PC-9 (cell line): ENCODE measurements around the gene MRO. TPM values are rescaled to one million over a fixed set of nuclear protein-coding genes. Genes with fewer than 3 reads are reported as not detected.

Experiments used
- BruUV-seq: library from RNA; stranded (reverse); fragments of 400-500 nt; replicated peaks from 2 replicates; lab custom pipeline; 2021; lab: Mats Ljungman, UMichigan
- CTCF ChIA-PET: fragments of 300-600 bp; sonication (Branson Sonifier 250); formaldehyde crosslinking; loops from one replicate; lab custom pipeline; 2022; ENCODE audit warnings: antibody characterized with exemption; lab: Charles Lee
- POLR2A ChIA-PET: fragments of 300-600 bp; sonication (Branson Sonifier 250); formaldehyde crosslinking; loops from one replicate; lab custom pipeline; 2022; ENCODE audit warnings: antibody characterized with exemption; ENCODE audit not compliant: unreplicated experiment; lab: Charles Lee
- DNase-seq, 2 experiments: peaks; one replicate each; pipeline versions ENCODE4 v3.0.0 to v3.0.0-alpha.2; 2015 to 2022; ENCODE audit warnings: mixed read lengths in 1 of 2
- H2AFZ ChIP-seq: fragments of 200-600 bp; sonication (generic); 2 replicates; pipeline ENCODE4 v1.8.1; 2017; ENCODE audit warnings: antibody characterized with exemption
- H3F3A ChIP-seq: fragments of 200-600 bp; sonication (generic); 2 replicates; pipeline ENCODE4 v1.8.1; 2017; ENCODE audit warnings: antibody characterized with exemption, mild to moderate bottlenecking, low read depth; ENCODE audit not compliant: insufficient read depth
- H3K27ac ChIP-seq: fragments of 200-600 bp; sonication (generic); 2 replicates; pipeline ENCODE4 v1.6.1; 2016; ENCODE audit warnings: mixed run types
- H3K27me3 ChIP-seq: fragments of 200-600 bp; sonication (generic); 2 replicates; pipeline ENCODE4 v1.6.1; 2016; ENCODE audit warnings: low read depth, mixed run types; ENCODE audit not compliant: insufficient read depth
- H3K36me3 ChIP-seq: fragments of 200-600 bp; sonication (generic); 2 replicates; pipeline ENCODE4 v1.6.1; 2016; ENCODE audit warnings: low read depth, mixed run types
- H3K4me1 ChIP-seq: fragments of 200-600 bp; sonication (generic); replicated peaks from 2 replicates; pipeline ENCODE4 v1.6.1; 2016; ENCODE audit warnings: mixed run types; ENCODE audit not compliant: insufficient read depth
- H3K4me2 ChIP-seq: fragments of 200-600 bp; sonication (generic); 2 replicates; pipeline ENCODE4 v1.6.1; 2017; ENCODE audit warnings: mixed run types
- H3K4me3 ChIP-seq: fragments of 200-600 bp; sonication (generic); 2 replicates; pipeline ENCODE4 v1.6.1; 2016; ENCODE audit warnings: mixed run types
- H3K79me2 ChIP-seq: fragments of 200-600 bp; sonication (generic); 2 replicates; pipeline ENCODE4 v1.6.1; 2017; ENCODE audit warnings: low read depth, mixed run types
- H3K9me2 ChIP-seq: fragments of 200-600 bp; sonication (generic); 2 replicates; pipeline ENCODE4 v1.8.1; 2017; ENCODE audit warnings: mild to moderate bottlenecking; ENCODE audit not compliant: insufficient read depth
- H3K9me3 ChIP-seq: fragments of 200-600 bp; sonication (generic); 2 replicates; pipeline ENCODE4 v1.8.1; 2016; ENCODE audit warnings: low read depth; ENCODE audit not compliant: insufficient read depth
- H4K20me1 ChIP-seq: fragments of 200-600 bp; sonication (generic); 2 replicates; pipeline ENCODE4 v1.8.1; 2017; ENCODE audit not compliant: insufficient read depth
- EZH2 ChIP-seq: fragments of 200-600 bp; sonication (generic); IDR thresholded peaks from 2 replicates; pipeline ENCODE4 v1.8.0; 2017; ENCODE audit warnings: antibody characterized with exemption, low read depth
- intact Hi-C: fragments of 100-400 bp; cut with micrococcal nuclease; formaldehyde crosslinking; loops from one replicate; pipeline ENCODE4 v1.10.0; 2022; ENCODE audit not compliant: unreplicated experiment
- total RNA-seq: library from RNA; stranded (reverse); gene quantifications from 2 replicates; pipeline ENCODE4 v1.2.3, GENCODE V29; 2021
- TF ChIP-seq, protein P1 (sequence below): fragments of 200-600 bp; sonication (generic); conservative IDR thresholded peaks from 2 replicates; pipeline ENCODE4 v1.6.1; 2017; ENCODE audit warnings: mixed run types, antibody characterized with exemption, mild to moderate bottlenecking, moderate library complexity

The MRO gene
- total RNA-seq, 1 experiment from 2014 or later: not detected

DNA sequence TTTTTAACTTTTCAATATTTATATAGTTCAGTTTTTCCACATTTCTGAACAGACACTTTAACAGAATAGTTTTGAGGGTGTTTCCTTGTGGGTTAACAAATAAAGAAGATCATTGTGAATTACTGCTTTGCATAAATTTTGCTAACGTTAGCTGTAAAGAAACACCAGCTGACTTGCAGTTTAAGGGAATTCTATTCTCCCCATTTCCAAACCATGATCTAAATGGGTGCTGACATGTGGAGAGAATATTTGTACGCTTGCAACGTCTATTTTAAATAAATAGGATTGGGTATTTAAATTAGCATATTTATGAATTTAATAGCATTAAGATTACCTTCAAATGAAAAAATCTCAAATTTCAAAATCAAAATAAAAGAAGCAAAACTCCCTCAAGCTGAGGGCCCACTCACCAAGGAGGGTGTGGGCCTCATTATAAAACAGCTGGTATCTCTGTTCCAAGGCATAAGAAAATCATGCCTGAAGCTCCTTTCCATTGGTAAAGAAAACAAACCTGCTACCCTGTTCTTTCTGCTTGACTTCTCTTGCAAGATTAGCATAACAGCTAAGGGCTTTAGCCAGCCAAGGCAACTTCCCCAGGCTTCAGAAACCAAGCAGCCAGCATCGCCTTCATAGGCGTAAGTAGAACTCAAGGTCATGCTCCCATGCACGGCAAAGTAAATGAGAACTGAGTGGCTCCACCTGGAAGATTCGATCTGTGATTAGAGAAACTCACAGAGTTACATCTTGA lies 3.2 kb downstream of the MRO start:
- Histone ChIP-seq H3K27me3 (no peaks in the 10 kb centered on the region), H3K79me2 (no peaks in the 10 kb centered on the region), H3K9me2 (no peaks in the 10 kb centered on the region), H3K36me3 (no peaks in the 10 kb centered on the region), H3K4me3 (no peak overlapping the region), H2AFZ (no peak overlapping the region), H3K4me1 (peaks cover 12% of the 10 kb centered on the region), H3K9me3 (no peaks in the 10 kb centered on the region; the same call in 1 of the 2 replicates), H3K4me2 (no peak overlapping the region), H3F3A (no peaks in the 10 kb centered on the region), H3K27ac (no peak overlapping the region), H4K20me1 (no peaks in the 10 kb centered on the region)
- intact Hi-C loops: no loop called here
- no TSS peak for BruUV-seq
- POLR2A ChIA-PET: no interaction called here
- DNase-seq: no peak
- no peak for TF ChIP-seq EZH2
- TF ChIP-seq, protein P1, sequence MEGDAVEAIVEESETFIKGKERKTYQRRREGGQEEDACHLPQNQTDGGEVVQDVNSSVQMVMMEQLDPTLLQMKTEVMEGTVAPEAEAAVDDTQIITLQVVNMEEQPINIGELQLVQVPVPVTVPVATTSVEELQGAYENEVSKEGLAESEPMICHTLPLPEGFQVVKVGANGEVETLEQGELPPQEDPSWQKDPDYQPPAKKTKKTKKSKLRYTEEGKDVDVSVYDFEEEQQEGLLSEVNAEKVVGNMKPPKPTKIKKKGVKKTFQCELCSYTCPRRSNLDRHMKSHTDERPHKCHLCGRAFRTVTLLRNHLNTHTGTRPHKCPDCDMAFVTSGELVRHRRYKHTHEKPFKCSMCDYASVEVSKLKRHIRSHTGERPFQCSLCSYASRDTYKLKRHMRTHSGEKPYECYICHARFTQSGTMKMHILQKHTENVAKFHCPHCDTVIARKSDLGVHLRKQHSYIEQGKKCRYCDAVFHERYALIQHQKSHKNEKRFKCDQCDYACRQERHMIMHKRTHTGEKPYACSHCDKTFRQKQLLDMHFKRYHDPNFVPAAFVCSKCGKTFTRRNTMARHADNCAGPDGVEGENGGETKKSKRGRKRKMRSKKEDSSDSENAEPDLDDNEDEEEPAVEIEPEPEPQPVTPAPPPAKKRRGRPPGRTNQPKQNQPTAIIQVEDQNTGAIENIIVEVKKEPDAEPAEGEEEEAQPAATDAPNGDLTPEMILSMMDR: no peak
- CTCF ChIA-PET: no interaction called here

DNA sequence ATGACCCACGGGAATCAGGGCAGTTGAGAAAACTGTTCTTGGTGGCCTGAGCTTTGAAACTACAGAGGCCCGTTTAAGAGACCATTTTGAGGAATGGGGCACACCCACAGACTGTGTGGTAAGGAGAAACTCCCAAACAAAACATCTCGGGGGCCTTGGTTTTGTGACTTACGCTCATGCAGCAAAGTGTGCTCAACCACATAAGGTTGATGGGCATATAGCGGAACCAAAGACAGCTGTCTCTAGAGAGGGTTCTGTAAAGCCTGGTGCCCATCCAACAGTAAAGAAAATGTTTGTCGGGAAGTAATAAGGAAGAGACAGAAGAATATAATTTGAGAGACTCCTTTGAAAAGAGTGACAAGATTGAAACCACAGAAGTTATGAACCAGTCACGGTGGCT lies 5.4 kb downstream of the MRO start:
- BruUV-seq: no TSS peak
- no peak overlapping the region for H3K4me3 ChIP-seq
- CTCF ChIA-PET: no interaction called here

DNA sequence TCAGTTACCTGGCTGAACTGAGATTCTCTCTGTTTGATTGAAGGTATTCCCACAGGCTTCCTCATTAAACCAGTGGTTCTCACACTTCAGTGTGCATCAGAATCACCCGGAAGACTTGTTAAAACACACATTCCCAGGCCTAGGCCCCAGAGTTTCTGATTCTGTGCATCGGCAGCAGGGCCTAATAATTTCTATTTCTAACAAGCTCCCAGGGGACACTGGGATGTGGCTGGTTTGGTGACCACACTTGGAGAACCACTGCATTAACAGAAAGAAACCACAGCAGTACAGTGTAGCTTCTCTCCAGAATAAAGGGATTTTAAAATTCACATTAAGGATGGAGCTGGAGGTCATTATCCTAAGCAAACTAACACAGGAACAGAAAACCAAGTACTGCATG lies 6.5 kb downstream of the MRO start:
- H3K79me2 ChIP-seq: no peaks in the 10 kb centered on the region
- no peaks in the 10 kb centered on the region for H3K27me3 ChIP-seq
- intact Hi-C loops: no loop called here
- H3K36me3 ChIP-seq: no peaks in the 10 kb centered on the region
- no peaks in the 10 kb centered on the region for H4K20me1 ChIP-seq
- BruUV-seq: no TSS peak
- no peak overlapping the region for H3K4me3 ChIP-seq
- TF ChIP-seq EZH2: no peak
- TF ChIP-seq, protein P1: no peak
- H3K9me3 ChIP-seq: no peaks in the 10 kb centered on the region; the same call in 1 of the 2 replicates
- DNase-seq: no peak
- no peaks in the 10 kb centered on the region for H3K9me2 ChIP-seq
- ChIA-PET POLR2A (no interaction called here), CTCF (no interaction called here)
- no peaks in the 10 kb centered on the region for H3F3A ChIP-seq
- no peak overlapping the region for H3K4me2 ChIP-seq
- no peak overlapping the region for H2AFZ ChIP-seq
- no peak overlapping the region for H3K27ac ChIP-seq
- no peaks in the 10 kb centered on the region for H3K4me1 ChIP-seq

More for the DNA sequence above, 5.4 kb downstream of the MRO start:
- Histone ChIP-seq H3K27ac (no peak overlapping the region), H3K79me2 (no peaks in the 10 kb centered on the region), H3K4me2 (no peak overlapping the region), H4K20me1 (no peaks in the 10 kb centered on the region), H3K9me3 (no peaks in the 10 kb centered on the region; the same call in 1 of the 2 replicates), H3K27me3 (no peaks in the 10 kb centered on the region), H2AFZ (no peak overlapping the region), H3K4me1 (peaks cover 2% of the 10 kb centered on the region), H3K36me3 (no peaks in the 10 kb centered on the region), H3F3A (no peaks in the 10 kb centered on the region), H3K9me2 (no peaks in the 10 kb centered on the region)
- DNase-seq: no peak
- no peak for TF ChIP-seq EZH2
- TF ChIP-seq, protein P1: no peak
- POLR2A ChIA-PET: no interaction called here
- intact Hi-C loops: no loop called here
